ENCODE data around the gene TPX2.
A peak's percentile ranks its signal among the peaks of the same experiment; 100 is the strongest.

TPX2 gene

GRCh38 chr20:31833130-31833930 is 94.2 kb downstream of the TPX2 start:
- DNase-seq (ENCODE audit: low read depth), result no peak

GRCh38 chr20:31833931-31834521 is 94.9 kb downstream of the TPX2 start:
- DNase-seq (ENCODE audit: low read depth), result no peak

DNA sequence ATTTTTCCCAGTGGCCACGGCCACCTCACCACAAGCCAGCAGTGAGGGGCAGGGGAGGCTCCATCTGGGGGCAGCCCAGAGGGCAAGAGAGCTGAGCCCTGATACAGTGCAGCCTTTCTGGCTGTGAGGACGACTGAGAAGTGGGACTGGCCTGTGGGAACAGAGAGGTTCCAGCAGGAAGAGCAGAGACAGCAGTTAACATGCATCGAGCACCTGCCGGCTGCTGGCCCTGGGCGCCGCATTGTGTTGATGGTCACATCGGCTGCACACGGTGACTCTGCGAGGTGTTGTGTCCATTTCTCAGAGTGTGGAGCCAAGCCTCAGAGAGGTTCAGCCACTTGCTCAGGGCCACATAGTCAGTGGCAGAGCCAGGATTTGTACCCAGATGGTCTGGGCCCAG is 96.5 kb downstream of the TPX2 start:
- DNase-seq (ENCODE audit: low read depth), result no peak

GRCh38 chr20:31835977-31836852 is 97.1 kb downstream of the TPX2 start:
- peak; percentile 56 for DNase-seq (ENCODE audit: low read depth)

- no peak for DNase-seq (ENCODE audit: low read depth)
Observed at GRCh38 chr20:31836853-31837608, 97.9 kb downstream of the TPX2 start.

- no peak for DNase-seq (ENCODE audit: low read depth)
Observed at GRCh38 chr20:31837896-31838397, 98.9 kb downstream of the TPX2 start.

GRCh38 chr20:31838646-31839292 is 99.7 kb downstream of the TPX2 start:
- no peak for DNase-seq (ENCODE audit: low read depth)

GRCh38 chr20:31839782-31840487 is 100.8 kb downstream of the TPX2 start:
- DNase-seq (ENCODE audit: low read depth), result no peak

DNA sequence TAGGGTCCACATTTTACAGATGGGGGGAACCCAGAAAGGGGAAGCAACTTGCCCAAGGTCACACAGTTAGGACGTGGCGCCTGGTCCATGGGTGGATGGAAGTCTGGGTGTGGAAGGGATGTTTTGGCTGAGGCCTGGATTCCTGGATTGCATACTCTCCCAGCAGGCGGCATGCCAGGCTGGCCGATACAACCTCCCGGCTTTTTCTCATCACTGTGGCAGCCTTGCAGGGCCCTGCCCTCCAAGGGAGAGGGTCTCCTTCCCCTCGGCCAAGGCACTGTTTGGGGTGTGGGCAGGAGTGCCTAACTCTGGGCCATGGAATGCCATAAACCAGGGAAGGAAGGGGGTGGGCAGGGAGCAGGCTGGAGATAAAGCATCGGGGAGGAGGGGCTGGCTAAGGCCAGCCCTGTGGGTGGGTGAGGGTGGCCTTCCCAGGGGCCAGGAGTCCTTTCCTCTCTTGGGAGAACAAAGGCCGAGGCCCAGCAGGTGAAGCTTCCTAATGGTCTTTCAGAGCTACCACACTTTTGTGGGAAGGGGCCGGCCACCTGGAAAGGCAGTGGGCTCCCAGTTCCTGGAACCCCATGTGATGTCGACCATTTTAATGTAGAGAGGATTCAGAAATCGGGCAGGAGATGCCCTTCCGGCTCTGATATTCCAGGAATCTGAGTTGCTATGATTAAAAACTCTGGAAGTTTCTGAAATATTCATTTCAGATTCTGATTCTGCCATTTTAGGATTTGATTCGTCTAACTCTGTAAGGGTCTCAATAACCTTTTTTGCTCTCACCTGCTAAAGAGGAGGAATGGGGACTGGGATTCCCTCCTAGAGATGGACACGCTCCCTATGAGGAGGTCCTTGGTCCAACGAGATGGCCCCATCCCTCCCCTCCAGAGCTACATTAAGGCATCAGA is 102.1 kb downstream of the TPX2 start:
- no peak for DNase-seq (ENCODE audit: low read depth)

DNA sequence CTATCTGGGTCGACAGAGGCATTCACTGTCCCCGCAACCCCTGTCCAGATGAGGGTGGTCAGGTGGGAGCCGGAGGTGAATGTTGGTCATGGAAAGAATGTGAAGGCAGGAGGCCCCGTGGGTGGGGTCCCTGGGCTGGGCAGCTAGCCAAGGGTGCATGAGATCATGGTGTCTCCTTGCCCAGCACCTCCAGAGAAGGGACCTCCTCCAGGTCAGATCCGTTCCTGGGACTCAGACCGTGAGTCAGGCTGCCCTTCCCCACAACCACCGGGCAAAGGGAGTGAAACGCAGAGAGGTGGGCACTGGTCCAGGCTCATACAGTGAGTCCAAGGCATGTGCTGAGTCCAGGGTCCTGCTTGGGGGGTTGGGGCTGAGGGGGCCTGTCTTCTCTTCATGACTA is 102.8 kb downstream of the TPX2 start:
- DNase-seq (ENCODE audit: low read depth), result no peak

DNA sequence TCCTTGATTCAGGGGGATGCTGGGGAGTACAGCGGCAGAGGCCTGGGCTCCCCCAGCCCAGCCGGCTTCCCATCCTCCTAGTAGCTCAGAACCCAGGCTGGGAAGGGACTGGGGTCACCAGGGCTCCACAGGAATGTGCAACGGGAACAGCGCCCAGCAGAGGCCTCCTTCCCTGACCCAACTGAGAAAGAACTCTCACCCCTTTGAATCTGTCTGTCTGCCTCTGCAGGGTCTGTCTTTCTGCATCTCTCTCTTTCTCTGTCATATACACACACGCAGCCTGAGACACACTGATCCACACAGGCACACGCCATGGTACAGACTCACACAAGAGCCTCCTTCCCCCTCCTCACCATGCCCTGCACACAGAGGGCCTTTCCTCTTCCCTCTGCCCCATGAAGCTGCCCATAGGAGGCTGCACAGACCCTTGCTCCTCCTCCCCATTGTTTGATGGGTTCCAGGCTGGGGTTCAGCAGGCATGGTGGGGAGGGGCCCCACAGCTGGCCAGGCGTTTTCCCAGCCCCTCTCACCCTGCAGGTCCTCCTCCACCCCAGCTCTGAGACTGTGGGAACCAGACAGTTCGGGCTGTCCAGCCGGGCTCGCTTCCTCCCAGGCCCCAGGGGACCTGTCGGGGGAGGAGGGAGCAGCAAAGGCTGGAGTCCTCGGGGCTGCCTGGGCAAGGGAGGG is 103.5 kb downstream of the TPX2 start:
- no peak for DNase-seq (ENCODE audit: low read depth)

- no peak for DNase-seq (ENCODE audit: low read depth)
Observed at GRCh38 chr20:31843288-31843687, 104.2 kb downstream of the TPX2 start.

- DNase-seq (ENCODE audit: low read depth), result no peak
Observed at GRCh38 chr20:31843881-31844280, 104.8 kb downstream of the TPX2 start.

GRCh38 chr20:31844737-31845299 is 105.7 kb downstream of the TPX2 start:
- DNase-seq (ENCODE audit: low read depth), result no peak

GRCh38 chr20:31845300-31845863 is 106.3 kb downstream of the TPX2 start, which contains the start of gene FOXS1:
FOXS1 (minus strand) TSS chr20:31845604; CDS start chr20:31845542, 62 bp downstream.
- DNase-seq (ENCODE audit: low read depth), result no peak

GRCh38 chr20:31846793-31847138 is 107.7 kb downstream of the TPX2 start:
- DNase-seq (ENCODE audit: low read depth), result no peak

GRCh38 chr20:31848088-31848999 is 109.3 kb downstream of the TPX2 start:
- DNase-seq (ENCODE audit: low read depth), result no peak
